ENCODE results near the gene CCR9.
A peak's percentile ranks its signal among the peaks of the same experiment; 100 is the strongest.

The CCR9 gene

GRCh38 chr3:45936261-45936660 is 49.9 kb downstream of the CCR9 start:
- DNase-seq (ENCODE audit: low read depth, low spot score), result no peak

GRCh38 chr3:45937206-45938042 is 51.1 kb downstream of the CCR9 start:
- DNase-seq (ENCODE audit: low read depth, low spot score), result no peak

- no peak for DNase-seq (ENCODE audit: low read depth, low spot score)
Measured at GRCh38 chr3:45938043-45938435, 51.7 kb downstream of the CCR9 start.

- DNase-seq (ENCODE audit: low read depth, low spot score), result peak; percentile 75
Measured at GRCh38 chr3:45938864-45939263, 52.5 kb downstream of the CCR9 start.

GRCh38 chr3:45939341-45939771 is 53.0 kb downstream of the CCR9 start:
- no peak for DNase-seq (ENCODE audit: low read depth, low spot score)

- no peak for DNase-seq (ENCODE audit: low read depth, low spot score)
Measured at GRCh38 chr3:45940004-45940780, 53.8 kb downstream of the CCR9 start.

- no peak for DNase-seq (ENCODE audit: low read depth, low spot score)
Measured at GRCh38 chr3:45940781-45941365, 54.5 kb downstream of the CCR9 start.

GRCh38 chr3:45942051-45942825 is 55.9 kb downstream of the CCR9 start:
- DNase-seq (ENCODE audit: low read depth, low spot score), result no peak

- DNase-seq (ENCODE audit: low read depth, low spot score), result no peak
Measured at GRCh38 chr3:45943207-45943846, 57.0 kb downstream of the CCR9 start, which contains the start of gene CXCR6. TSS of gene CXCR6 (plus strand) at chr3:45943464. CDS start at chr3:45946482, 3,018 bp downstream.

GRCh38 chr3:45944830-45945620 is 58.7 kb downstream of the CCR9 start:
- DNase-seq (ENCODE audit: low read depth, low spot score), result no peak

GRCh38 chr3:45946307-45946706 is 60.0 kb downstream of the CCR9 start:
- DNase-seq (ENCODE audit: low read depth, low spot score), result no peak

GRCh38 chr3:45946875-45947274 is 60.5 kb downstream of the CCR9 start:
- no peak for DNase-seq (ENCODE audit: low read depth, low spot score)

GRCh38 chr3:45947361-45947760 is 61.0 kb downstream of the CCR9 start:
- DNase-seq (ENCODE audit: low read depth, low spot score), result no peak

- DNase-seq (ENCODE audit: low read depth, low spot score), result no peak
Measured at GRCh38 chr3:45948311-45948781, 62.0 kb downstream of the CCR9 start.

- no peak for DNase-seq (ENCODE audit: low read depth, low spot score)
Measured at GRCh38 chr3:45948881-45949280, 62.5 kb downstream of the CCR9 start.

GRCh38 chr3:45949432-45949831 is 63.1 kb downstream of the CCR9 start:
- DNase-seq (ENCODE audit: low read depth, low spot score), result no peak

- no peak for DNase-seq (ENCODE audit: low read depth, low spot score)
Measured at GRCh38 chr3:45950131-45950530, 63.8 kb downstream of the CCR9 start.

- no peak for DNase-seq (ENCODE audit: low read depth, low spot score)
Measured at GRCh38 chr3:45950686-45951600, 64.6 kb downstream of the CCR9 start.

GRCh38 chr3:45951946-45952345 is 65.6 kb downstream of the CCR9 start:
- DNase-seq (ENCODE audit: low read depth, low spot score), result no peak
